Measurements from ENCODE around the gene PTPRM.

The PTPRM gene

GRCh38 chr18:7623681-7624080 lies 56.6 kb downstream of the PTPRM start:
- DNase-seq (ENCODE audit: low read depth) = no peak
- no peak overlapping the region for H3K4me3 ChIP-seq (ENCODE audit: low read depth, low read length)
- TF ChIP-seq, protein P1, sequence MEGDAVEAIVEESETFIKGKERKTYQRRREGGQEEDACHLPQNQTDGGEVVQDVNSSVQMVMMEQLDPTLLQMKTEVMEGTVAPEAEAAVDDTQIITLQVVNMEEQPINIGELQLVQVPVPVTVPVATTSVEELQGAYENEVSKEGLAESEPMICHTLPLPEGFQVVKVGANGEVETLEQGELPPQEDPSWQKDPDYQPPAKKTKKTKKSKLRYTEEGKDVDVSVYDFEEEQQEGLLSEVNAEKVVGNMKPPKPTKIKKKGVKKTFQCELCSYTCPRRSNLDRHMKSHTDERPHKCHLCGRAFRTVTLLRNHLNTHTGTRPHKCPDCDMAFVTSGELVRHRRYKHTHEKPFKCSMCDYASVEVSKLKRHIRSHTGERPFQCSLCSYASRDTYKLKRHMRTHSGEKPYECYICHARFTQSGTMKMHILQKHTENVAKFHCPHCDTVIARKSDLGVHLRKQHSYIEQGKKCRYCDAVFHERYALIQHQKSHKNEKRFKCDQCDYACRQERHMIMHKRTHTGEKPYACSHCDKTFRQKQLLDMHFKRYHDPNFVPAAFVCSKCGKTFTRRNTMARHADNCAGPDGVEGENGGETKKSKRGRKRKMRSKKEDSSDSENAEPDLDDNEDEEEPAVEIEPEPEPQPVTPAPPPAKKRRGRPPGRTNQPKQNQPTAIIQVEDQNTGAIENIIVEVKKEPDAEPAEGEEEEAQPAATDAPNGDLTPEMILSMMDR (conservative IDR thresholded peaks at IDR 0.05; ENCODE audit: low read depth, low read length) = no peak

DNA sequence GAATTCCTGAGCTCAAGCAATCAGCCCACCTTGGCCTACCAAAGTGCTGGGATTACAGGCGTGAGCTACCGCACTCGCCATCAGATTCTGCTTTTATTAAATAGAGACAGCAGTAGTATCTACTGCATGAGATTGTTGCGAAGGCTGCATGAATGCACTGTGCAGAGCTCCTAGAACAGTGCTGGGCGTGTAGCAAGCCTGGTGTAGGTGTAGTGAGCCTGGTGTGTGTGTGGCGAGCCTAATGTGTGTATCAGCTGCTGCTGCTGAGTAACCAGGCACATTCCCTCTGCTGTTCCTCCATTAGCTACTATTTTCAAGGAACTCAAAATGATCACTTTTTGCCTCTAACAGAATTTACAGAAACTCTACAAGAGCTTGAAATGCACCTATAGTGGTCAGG lies 57.6 kb downstream of the PTPRM start:
- TF ChIP-seq, protein P1 (conservative IDR thresholded peaks at IDR 0.05; ENCODE audit: low read depth, low read length) = no peak
- DNase-seq (ENCODE audit: low read depth) = no peak

DNA sequence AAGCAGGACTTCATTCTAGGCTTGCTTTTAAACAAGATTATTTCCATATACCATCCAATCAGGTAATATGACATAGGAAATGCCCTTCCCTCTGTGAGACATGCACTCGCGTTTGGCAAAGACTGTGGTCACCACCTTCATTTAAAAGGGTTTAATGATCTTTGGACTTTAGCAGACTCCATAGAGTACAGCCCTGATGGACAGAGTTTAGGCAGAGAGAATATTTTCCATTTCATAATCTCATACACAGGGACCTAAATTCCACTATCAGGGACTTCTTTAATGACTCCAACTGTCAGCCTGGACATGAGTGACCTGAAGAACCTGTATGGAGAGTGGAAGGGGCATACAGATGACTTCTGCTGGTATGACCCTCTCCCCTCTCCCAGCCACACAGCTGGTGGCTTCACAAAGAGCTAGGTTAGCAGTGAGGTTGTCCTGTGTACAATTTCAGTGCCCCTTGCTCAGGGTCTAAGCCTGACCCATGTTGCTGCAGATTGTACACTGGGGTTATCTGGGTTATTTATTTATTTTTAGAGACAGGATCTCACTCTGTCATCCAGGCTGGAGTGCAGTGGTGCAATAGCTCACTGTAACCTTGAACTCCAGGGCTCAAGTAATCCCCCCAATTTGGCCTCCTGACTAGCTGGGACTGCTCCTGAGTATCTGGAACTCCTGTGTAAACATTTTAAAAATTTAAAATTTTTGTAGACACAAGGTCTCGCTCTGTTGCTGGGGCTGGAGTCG lies 59.2 kb downstream of the PTPRM start:
- no peak overlapping the region for H3K4me3 ChIP-seq (ENCODE audit: low read depth, low read length)
- TF ChIP-seq, protein P1 (conservative IDR thresholded peaks at IDR 0.05; ENCODE audit: low read depth, low read length) = no peak
- no peak for DNase-seq (ENCODE audit: low read depth)

More for the DNA sequence above, 57.6 kb downstream of the PTPRM start:
- H3K4me3 ChIP-seq (ENCODE audit: low read depth, low read length) = no peak overlapping the region

- no peak overlapping the region for H3K4me3 ChIP-seq (ENCODE audit: low read depth, low read length)
- TF ChIP-seq, protein P1 (conservative IDR thresholded peaks at IDR 0.05; ENCODE audit: low read depth, low read length) = peak; percentile 50
- peak; percentile 81 for DNase-seq (ENCODE audit: low read depth)
Measured at GRCh38 chr18:7626922-7627440, 59.9 kb downstream of the PTPRM start.

- no peak for DNase-seq (ENCODE audit: low read depth)
- TF ChIP-seq, protein P1 (conservative IDR thresholded peaks at IDR 0.05; ENCODE audit: low read depth, low read length) = no peak
- no peak overlapping the region for H3K4me3 ChIP-seq (ENCODE audit: low read depth, low read length)
Measured at GRCh38 chr18:7629416-7629815, 62.3 kb downstream of the PTPRM start.

- DNase-seq (ENCODE audit: low read depth) = no peak
- TF ChIP-seq, protein P1 (conservative IDR thresholded peaks at IDR 0.05; ENCODE audit: low read depth, low read length) = no peak
- H3K4me3 ChIP-seq (ENCODE audit: low read depth, low read length) = no peak overlapping the region
Measured at GRCh38 chr18:7630731-7631442, 63.8 kb downstream of the PTPRM start.

All from choroid plexus epithelial cell (primary cell).